GM04503 (cell line): Measurements from ENCODE around the gene CELSR1.

Source experiments
- DNase-seq: peaks from one replicate; pipeline ENCODE4 v3.0.0-alpha.2; 2012; ENCODE audit warnings: low read depth

Gene CELSR1

DNA sequence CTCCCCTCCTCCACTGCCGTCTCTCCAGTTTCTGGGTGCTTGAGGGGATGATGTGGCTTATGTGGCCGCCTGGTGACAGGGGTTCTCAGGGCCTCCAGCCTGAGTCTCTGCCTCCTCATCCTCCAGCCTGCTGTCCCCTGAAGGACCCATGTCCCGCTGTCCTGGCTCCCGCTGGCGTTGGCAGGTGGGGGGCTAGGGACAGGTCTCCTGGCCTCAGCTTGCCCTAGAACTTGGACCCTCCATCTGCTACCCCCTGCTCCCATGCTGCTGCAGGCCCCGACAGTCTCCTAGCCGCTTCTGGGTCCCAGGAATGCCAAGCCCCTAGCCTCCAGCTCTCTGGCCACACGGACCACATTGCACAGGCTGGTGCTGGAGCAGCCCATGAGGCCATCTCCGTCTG, 13.9 kb upstream of the CELSR1 start:
- no peak for DNase-seq

GRCh38 chr22:46549971-46550641, 12.7 kb upstream of the CELSR1 start:
- no peak for DNase-seq

- DNase-seq: no peak
These were observed 12.1 kb upstream of the CELSR1 start for GRCh38 chr22:46549563-46549840.

DNA sequence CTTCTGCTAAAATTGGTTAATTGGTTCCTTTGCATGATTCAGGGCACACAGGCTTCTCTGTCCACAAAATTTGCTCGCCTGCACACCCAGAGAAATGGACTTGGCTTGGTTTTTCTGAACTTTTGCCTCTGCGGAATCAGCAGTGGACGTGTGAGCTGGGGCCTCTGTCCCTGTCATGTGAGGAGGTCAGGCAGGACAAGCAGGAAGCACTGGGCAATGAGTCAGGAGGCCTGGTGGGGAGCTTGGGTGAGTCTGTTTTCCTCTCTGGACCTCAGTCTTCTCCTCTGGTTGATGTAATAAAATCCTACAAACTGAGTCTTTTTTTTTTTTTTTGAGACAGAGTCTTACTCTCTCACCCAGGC, 10.4 kb upstream of the CELSR1 start:
- DNase-seq: peak; percentile 75

GRCh38 chr22:46547179-46547882, 9.9 kb upstream of the CELSR1 start:
- peak; percentile 44 for DNase-seq

DNA sequence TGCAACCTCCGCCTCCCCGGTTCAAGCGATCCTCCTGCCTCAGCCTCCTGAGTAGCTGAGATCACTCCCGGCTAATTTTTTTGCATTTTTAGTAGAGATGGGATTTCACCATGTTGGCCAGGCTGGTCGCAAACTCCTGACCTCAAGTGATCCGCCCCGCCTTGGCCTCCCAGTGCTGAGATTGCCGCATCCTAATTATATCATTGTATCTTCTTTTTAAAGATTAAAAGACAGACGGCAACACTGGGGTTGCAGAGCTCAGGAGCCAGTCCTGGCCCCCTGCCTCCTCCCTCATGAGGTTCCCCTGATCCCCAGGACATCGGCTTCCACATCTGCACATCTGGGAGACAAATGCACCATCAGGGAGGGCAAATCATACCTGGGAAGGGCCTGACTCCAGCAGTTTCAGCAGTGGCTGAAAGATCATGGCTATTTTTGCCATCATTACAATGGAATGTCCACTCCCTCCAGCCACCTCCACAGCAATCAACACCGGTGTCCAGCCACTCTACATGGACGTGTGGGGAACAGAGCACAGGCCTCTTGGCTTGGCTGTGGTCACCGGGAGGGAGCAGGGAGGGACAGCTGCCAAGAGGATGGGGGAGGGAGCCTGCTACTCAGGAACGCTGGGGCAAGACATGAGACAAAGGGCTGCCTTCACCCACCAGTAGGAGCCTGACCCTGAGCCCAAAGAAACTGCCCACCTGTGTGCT, 9.2 kb upstream of the CELSR1 start:
- DNase-seq: no peak

GRCh38 chr22:46545086-46545792, 7.8 kb upstream of the CELSR1 start:
- no peak for DNase-seq

GRCh38 chr22:46542011-46542985, 4.9 kb upstream of the CELSR1 start:
- no peak for DNase-seq

DNA sequence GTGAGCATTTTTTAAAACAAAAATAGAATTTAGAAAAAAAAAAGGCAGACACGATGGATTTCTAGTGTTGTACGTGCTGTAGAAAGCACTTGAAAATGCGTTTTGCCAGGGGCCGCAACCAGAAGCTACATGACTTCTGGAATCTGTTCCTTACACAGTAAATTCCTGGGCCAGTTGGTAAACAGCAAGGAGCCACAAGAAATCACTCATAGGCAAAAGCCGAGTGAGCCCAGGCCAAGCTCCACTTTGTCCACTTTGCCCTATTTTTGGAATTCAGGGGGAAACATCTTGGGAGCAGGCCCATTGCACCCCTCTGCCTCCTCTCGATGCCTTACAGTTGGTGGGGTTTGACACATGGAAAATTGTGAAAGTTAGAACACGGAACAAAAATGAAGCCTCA, 4.1 kb upstream of the CELSR1 start:
- DNase-seq: no peak

DNA sequence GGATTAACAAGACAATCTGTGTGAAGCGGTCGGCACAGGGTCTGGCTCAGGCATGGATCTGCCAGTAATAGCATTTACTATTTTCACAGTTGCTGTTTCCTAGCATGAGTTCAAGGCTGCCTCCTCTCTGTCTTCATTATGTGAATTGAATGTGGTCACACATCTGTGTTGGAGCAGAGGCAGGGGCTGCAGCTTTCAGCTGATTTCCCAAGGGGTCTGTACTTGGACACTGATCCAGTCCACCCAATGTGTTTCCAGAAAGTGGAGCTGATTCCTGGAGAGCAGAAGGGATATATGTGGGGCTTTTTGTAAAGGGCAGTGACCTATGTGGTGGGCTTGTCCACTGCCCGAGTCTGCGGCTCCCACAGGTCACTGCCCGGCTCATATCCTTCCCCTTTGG, 3.5 kb upstream of the CELSR1 start:
- no peak for DNase-seq

- DNase-seq: no peak
These were observed 1.7 kb upstream of the CELSR1 start for GRCh38 chr22:46539169-46539568.

DNA sequence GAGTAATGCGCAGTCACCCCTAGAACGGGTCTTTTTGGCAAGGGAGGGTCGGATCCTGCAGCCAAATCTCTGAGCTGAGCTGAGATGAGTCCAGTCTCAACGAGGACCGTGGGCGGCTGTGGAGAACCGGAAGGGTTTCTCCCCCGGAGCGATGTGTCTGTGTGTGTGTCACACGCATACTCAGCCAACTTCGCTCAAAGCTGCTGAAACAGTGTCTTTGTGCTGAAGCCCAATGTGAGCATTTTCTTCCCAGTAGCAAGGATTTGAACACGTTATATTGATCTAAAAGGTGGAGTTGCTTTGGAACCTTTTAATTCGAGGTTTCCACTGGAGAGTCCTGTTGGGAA, 1.4 kb upstream of the CELSR1 start:
- DNase-seq: no peak

- DNase-seq: no peak
These were observed 760 bp upstream of the CELSR1 start for GRCh38 chr22:46537946-46538813.

DNA sequence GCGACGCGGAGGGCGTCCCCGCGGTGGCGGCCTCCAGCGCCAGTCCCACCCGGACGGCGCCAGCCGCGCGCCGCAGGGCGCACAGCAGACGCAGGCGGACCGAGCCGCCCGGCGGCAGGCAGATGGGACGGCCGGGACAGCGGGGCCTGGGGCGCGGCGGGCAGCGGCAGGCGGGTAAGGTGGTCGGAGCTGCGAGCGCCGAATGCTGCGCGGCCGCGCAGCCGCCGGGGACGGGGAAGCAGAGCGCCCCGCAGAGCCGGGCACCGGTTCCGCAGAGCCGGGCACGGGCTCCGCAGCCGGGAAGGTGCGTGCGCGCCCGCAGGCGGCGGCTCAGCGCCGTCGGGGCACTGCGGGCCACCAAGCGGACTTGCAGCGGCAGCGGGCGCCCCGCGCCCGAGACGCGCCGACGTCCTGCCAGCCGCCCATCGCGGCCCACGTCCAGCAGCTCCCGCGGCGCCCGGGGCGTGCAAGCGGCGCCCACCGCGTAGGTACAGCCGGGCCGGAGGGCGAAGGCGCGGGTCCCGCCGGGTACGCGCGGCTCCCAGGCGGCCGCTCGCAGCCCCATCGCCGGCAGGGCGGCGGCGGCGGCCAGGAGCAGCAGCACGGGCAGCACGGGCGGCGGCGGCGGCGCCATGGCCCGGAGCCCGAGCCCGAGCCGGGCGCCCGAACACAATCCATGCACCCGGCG, 739 bp downstream of the CELSR1 start:
- DNase-seq: no peak

GRCh38 chr22:46535876-46536536, 1.4 kb downstream of the CELSR1 start:
- DNase-seq: no peak

GRCh38 chr22:46534901-46535630, 2.4 kb downstream of the CELSR1 start:
- DNase-seq: no peak

GRCh38 chr22:46534177-46534776, 3.1 kb downstream of the CELSR1 start:
- no peak for DNase-seq

GRCh38 chr22:46533070-46533833, 4.2 kb downstream of the CELSR1 start:
- no peak for DNase-seq
